Skeletal muscle satellite cell (primary cell): ENCODE data around the gene STK17B.

Source experiments
- H3K27me3 ChIP-seq: 2 replicates; pipeline ENCODE4 v1.7.0; 2013; ENCODE audit warnings: low read length; ENCODE audit not compliant: control insufficient read depth, insufficient read depth
- H3K36me3 ChIP-seq: 2 replicates; pipeline ENCODE4 v1.7.0; 2013; ENCODE audit warnings: mild to moderate bottlenecking, control low read depth, low read length; ENCODE audit not compliant: insufficient read depth
- H3K4me1 ChIP-seq: 2 replicates; pipeline ENCODE4 v1.7.0; 2013; ENCODE audit warnings: low read length; ENCODE audit not compliant: control insufficient read depth, insufficient read depth
- H3K4me2 ChIP-seq: 2 replicates; pipeline ENCODE4 v1.7.0; 2013; ENCODE audit warnings: mild to moderate bottlenecking, low read length
- H3K4me3 ChIP-seq: 2 replicates; pipeline ENCODE4 v1.7.0; 2013; ENCODE audit warnings: low read length
- H3K9ac ChIP-seq: 2 replicates; pipeline ENCODE4 v1.7.0; 2013; ENCODE audit warnings: mild to moderate bottlenecking, low read depth, low read length, moderate library complexity
- H3K9me3 ChIP-seq: replicated peaks from 2 replicates; pipeline ENCODE4 v1.7.0; 2013; ENCODE audit warnings: mild to moderate bottlenecking, control low read depth, low read length

STK17B gene

DNA sequence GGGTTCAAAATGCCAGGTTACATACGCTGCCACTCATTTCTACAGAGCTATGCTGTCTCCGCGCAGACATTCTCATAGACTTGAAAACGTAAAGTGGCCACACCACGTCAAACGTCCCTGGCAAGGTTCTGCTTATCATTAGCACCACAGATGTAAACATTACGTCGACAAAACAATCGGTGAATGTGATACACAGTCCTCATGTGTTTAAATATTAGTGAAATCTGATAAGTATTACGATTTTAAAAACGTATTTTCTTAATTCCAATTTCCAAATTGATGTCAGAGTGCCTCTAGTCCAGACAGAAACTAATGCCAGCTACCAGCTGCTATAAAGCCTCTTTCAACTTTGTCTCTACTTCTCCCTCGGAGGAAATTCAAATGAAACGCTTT, 1.2 kb downstream of the STK17B start:
- Histone ChIP-seq H3K27me3 (no peaks in the 10 kb centered on the region), H3K4me2 (peak overlapping the region; percentile 84), H3K9me3 (no peaks in the 10 kb centered on the region), H3K4me3 (peak overlapping the region; percentile 96), H3K9ac (peak overlapping the region; percentile 98), H3K36me3 (peaks cover 7% of the 10 kb centered on the region), H3K4me1 (peaks cover 28% of the 10 kb centered on the region)

- Histone ChIP-seq H3K4me1 (peaks cover 32% of the 10 kb centered on the region), H3K9ac (peak overlapping the region; percentile 98), H3K9me3 (no peaks in the 10 kb centered on the region), H3K4me3 (peak overlapping the region; percentile 96), H3K36me3 (peaks cover 13% of the 10 kb centered on the region), H3K4me2 (peak overlapping the region; percentile 84), H3K27me3 (no peaks in the 10 kb centered on the region)
These were observed 1.9 kb downstream of the STK17B start for GRCh38 chr2:196169516-196169915.

DNA sequence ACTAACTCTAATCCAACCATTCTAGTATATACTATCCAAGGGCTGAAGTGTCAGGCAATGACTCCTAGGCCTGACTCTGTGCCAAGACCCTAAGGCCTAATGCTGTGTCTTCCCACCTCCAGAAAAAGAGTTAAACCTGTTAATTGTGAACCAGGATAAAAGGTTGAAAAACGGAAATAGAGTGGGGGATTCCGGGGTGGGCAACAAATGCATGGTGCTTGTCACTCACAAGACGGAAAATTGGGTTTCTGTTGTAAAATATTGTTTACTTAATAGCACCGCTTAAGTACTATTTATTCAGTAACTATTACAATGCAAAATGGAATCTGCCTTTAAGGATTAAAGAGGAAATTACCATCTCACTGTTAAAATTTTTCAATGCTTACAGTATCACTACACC, 3.2 kb downstream of the STK17B start:
- H3K4me1 ChIP-seq = peaks cover 32% of the 10 kb centered on the region
- no peaks in the 10 kb centered on the region for H3K9me3 ChIP-seq
- peak overlapping the region; percentile 96 for H3K4me3 ChIP-seq
- H3K4me2 ChIP-seq = peak overlapping the region; percentile 84
- no peaks in the 10 kb centered on the region for H3K27me3 ChIP-seq
- H3K36me3 ChIP-seq = peaks cover 17% of the 10 kb centered on the region
- H3K9ac ChIP-seq = peak overlapping the region; percentile 98

DNA sequence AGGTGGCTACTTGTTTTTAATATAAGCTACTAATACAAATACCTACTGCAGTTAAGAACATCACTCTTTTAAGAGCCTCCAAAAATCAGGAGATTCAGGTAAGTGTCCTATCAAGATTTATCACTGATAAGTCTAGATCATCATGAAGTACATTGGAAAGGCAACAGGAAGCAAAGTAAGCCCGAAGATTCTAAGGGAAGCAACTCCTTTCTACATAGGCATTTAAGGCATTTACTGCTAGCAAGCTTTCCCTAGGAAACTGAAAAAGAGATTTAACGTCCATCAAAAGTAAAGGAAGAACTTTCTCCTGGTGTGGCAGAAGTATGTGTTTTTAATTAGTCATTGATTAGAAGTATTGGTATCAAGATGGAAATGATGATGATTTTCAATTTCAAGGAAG, 3.7 kb downstream of the STK17B start:
- Histone ChIP-seq H3K4me2 (peak overlapping the region; percentile 84), H3K4me3 (peak overlapping the region; percentile 96), H3K9me3 (no peaks in the 10 kb centered on the region), H3K4me1 (peaks cover 32% of the 10 kb centered on the region), H3K36me3 (peaks cover 22% of the 10 kb centered on the region), H3K9ac (peak overlapping the region; percentile 98), H3K27me3 (no peaks in the 10 kb centered on the region)

DNA sequence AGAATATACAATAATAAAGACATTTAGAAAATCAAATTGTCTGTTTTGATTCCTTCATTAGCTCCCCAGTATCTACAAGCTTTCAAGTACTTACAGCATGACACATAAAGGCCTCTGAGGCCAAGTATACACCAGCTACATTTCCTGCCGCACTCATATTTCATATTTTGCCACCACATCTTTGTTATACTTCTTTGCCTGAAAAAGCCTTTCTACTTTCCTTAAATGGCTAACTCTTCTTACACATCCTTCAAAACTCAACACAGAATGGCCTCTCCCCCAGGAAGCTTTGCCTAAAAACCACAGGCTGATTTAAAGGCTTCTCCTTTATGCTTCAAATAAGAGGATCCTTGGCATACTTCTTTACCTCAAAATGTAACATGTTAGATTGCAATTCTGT, 4.5 kb downstream of the STK17B start:
- H3K9me3 ChIP-seq = no peaks in the 10 kb centered on the region
- H3K4me1 ChIP-seq = peaks cover 30% of the 10 kb centered on the region
- H3K4me2 ChIP-seq = peak overlapping the region; percentile 84
- H3K36me3 ChIP-seq = peaks cover 29% of the 10 kb centered on the region
- H3K9ac ChIP-seq = peak overlapping the region; percentile 98
- no peaks in the 10 kb centered on the region for H3K27me3 ChIP-seq
- peak overlapping the region; percentile 96 for H3K4me3 ChIP-seq

DNA sequence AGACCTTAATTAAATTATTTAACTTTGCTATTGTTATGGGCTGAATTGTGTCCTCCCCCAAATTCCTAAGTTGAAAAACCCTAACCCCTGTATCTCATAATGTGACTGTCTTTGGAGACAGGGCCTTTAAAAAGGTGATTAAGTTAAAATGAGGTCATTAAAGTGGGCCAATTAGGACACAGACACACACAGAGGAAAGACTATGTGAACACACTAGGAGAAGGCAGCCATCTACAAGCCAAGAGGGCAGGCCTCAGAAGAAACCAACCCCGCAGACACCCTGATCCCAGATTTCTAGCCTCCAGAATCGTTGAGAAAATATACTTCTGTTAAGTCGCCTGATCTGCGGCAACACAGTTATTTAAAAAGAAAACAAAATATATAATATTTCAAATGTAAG, 6.4 kb downstream of the STK17B start:
- Histone ChIP-seq H3K9me3 (no peaks in the 10 kb centered on the region), H3K4me3 (no peak overlapping the region), H3K4me1 (peaks cover 41% of the 10 kb centered on the region), H3K9ac (no peak overlapping the region), H3K36me3 (peaks cover 38% of the 10 kb centered on the region), H3K4me2 (peak overlapping the region; percentile 27), H3K27me3 (no peaks in the 10 kb centered on the region)

DNA sequence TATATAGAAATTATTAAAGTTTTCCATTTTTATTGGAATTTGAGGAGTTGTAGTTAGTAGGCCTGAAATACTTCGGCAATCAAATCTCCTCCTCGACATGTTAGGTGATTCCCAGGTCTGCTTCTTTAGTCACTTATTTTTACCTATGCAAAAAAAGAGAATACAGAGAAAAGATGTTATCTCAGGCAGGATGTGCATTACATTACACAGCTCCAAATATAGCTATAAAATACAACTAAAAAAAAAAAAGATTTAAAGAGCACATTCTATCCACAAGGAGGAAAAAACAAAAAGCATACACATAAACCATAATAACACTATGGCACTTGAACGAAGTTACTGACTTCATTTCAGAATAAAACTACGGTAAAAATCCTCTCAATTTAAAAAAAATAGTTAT, 8.1 kb downstream of the STK17B start:
- Histone ChIP-seq H3K4me1 (peaks cover 51% of the 10 kb centered on the region), H3K27me3 (no peaks in the 10 kb centered on the region), H3K36me3 (peaks cover 53% of the 10 kb centered on the region), H3K9me3 (no peaks in the 10 kb centered on the region), H3K9ac (no peak overlapping the region), H3K4me2 (no peak overlapping the region), H3K4me3 (no peak overlapping the region)

- H3K9ac ChIP-seq = no peak overlapping the region
- H3K4me1 ChIP-seq = peaks cover 49% of the 10 kb centered on the region
- no peaks in the 10 kb centered on the region for H3K9me3 ChIP-seq
- H3K36me3 ChIP-seq = peaks cover 58% of the 10 kb centered on the region
- H3K27me3 ChIP-seq = no peaks in the 10 kb centered on the region
- no peak overlapping the region for H3K4me3 ChIP-seq
- no peak overlapping the region for H3K4me2 ChIP-seq
These were observed 8.7 kb downstream of the STK17B start for GRCh38 chr2:196162586-196163175.

DNA sequence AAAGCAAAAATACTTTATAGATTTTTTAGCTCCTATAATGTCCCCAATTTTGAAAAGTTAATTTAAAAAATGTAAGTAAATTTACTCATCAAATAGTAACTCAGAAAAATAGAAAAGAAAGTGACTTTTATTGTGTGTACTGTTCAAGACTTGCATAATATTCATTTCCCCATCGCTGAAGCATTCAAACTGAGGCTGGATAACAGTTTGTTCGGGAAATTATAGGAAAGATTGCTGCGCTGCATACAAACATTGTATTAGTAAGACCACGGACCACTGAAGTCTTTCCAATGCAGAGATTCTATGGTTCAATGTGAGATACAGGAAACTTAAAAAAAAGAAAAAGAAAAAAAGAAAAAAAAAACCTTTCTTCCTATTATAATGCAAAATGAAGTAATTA, 10.4 kb downstream of the STK17B start:
- Histone ChIP-seq H3K36me3 (peaks cover 67% of the 10 kb centered on the region), H3K4me2 (no peak overlapping the region), H3K9me3 (no peaks in the 10 kb centered on the region), H3K4me1 (peaks cover 33% of the 10 kb centered on the region), H3K9ac (peak overlapping the region; percentile 61), H3K27me3 (no peaks in the 10 kb centered on the region), H3K4me3 (no peak overlapping the region)

GRCh38 chr2:196160101-196160500, 11.3 kb downstream of the STK17B start:
- Histone ChIP-seq H3K4me1 (peaks cover 25% of the 10 kb centered on the region), H3K4me3 (no peak overlapping the region), H3K27me3 (no peaks in the 10 kb centered on the region), H3K36me3 (peaks cover 70% of the 10 kb centered on the region), H3K4me2 (peak overlapping the region; percentile 46), H3K9me3 (no peaks in the 10 kb centered on the region), H3K9ac (peak overlapping the region; percentile 61)

- H3K9me3 ChIP-seq = no peaks in the 10 kb centered on the region
- H3K4me3 ChIP-seq = peak overlapping the region; percentile 4
- peaks cover 70% of the 10 kb centered on the region for H3K36me3 ChIP-seq
- no peaks in the 10 kb centered on the region for H3K27me3 ChIP-seq
- peaks cover 22% of the 10 kb centered on the region for H3K4me1 ChIP-seq
- peak overlapping the region; percentile 18 for H3K4me2 ChIP-seq
- H3K9ac ChIP-seq = peak overlapping the region; percentile 3
These were observed 12.0 kb downstream of the STK17B start for GRCh38 chr2:196159221-196159892.

GRCh38 chr2:196155575-196155974, 15.8 kb downstream of the STK17B start:
- Histone ChIP-seq H3K4me1 (peaks cover 15% of the 10 kb centered on the region), H3K27me3 (no peaks in the 10 kb centered on the region), H3K4me3 (no peak overlapping the region), H3K36me3 (peaks cover 76% of the 10 kb centered on the region), H3K9me3 (no peaks in the 10 kb centered on the region), H3K4me2 (no peak overlapping the region), H3K9ac (no peak overlapping the region)
